GM19372 (cell line): Measurements from ENCODE around the gene SMOC1.

Source experiments
- ATAC-seq: cut with Tn5 transposase; IDR thresholded peaks from one replicate; pipeline ENCODE4 v1.9.1; 2021; ENCODE audit warnings: mild to moderate bottlenecking, low read depth, moderate library complexity; ENCODE audit not compliant: unreplicated experiment

SMOC1 gene

DNA sequence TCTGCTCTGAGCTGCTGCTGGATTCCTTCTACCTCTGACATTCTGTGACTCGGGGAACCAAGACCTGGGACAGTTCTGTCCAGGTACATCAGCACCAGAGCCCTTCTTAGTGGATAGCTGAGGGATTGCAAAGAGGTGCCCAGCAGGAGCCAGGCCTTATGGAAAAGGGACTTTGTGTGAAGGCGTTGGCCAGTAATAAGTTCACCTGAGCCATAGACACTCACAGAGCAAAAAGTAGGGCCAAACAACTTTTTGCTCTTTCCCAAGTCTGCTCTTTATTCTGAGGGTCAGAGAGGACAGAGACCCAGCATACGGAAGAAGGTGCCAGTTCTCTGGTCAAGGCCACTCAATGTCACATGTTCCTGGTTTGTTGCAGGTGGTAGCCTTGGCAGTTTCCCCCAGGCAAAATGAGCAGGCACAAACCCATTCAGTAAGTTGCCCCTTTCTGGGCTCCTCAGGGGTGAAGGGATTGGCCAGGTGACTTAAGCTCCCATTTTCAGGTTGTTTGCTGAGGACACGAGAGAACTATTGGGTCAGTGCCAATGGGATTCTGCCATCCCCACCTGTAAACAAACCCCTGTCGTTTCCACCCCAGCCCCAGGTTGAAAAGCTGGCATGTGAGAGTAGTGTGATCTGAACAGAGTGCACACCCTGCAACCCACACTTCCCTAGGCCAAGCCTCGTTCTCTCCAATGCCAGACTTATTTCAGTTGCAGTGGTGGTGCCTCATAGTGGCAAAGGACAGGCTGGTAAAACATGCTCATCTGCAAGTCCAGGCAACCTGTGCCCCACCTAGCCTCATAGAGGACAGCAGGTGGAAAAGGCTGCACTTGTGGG lies 150.3 kb downstream of the SMOC1 start:
- no peak for ATAC-seq

DNA sequence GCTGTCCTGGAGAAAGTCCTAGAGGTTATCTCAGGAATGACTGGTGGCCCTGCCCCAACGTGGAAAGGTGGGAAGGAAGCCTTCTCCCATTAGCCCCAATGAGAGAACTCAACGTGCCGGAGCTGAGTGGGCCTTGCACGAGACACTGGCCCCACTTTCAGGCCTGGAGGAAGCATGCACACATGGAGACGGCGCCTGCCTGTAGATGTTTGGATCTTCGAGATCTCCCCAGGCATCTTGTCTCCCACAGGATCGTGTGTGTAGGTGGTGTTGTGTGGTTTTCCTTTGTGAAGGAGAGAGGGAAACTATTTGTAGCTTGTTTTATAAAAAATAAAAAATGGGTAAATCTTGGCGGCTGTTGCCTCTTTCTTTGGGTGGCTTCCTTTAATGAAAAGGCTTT lies 152.8 kb downstream of the SMOC1 start:
- ATAC-seq: no peak

DNA sequence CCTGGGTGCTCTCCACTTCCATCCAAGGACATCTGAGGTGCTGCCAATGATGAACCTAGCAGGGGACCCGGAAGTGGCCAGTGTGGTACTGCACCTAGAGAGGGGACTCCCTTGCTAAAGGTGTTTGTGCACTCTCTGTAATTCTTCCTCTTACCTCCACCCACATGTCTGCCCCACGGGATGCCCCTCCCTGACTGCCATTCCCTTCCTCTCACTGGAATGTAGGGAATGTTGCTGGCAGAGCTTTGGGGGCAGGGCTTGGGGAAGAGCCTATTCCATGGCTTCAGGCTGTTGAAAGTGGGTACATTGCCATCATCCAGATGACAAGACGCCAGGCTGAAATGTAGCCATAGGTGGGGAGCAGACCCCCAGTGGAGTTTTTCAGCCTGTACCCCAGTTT lies 153.2 kb downstream of the SMOC1 start:
- ATAC-seq: no peak

DNA sequence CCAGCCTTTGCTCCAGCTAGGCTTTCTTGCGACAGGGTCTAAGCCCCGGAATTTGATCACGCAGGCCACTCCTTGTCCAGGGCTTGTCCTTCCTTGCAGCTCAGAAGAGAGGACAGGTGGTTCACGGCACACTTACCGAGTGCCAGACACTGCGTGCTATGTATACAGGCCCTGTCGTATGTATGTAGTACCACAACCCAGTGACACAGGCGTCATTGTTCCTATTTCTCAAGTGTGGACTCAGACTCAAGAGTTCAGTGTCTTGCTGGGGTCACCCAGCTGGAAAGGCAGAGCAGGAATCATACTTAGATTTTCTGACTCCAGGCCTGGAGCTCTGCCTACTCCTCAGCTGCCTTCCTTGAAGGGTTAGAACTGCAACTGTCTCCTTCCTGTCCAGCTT lies 153.9 kb downstream of the SMOC1 start:
- no peak for ATAC-seq

DNA sequence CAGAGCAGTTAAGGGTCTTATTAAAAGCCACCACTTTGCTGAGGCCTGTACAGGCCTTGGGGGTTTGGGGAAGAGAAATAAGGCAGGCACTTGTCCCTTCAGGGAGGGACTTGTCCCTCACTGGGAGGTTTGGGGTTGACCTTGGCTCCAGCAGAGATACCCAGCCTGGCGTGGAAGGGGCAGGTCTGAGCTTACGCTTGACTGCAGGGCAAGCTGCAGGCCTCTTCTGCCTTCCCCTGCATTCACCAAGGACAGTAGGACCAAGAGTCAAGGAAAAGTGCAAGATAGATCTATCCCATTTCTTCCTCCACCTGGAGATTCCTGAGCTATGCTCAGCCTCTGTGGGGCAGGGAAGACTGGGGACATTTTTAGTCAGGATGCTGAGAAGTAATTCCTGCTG lies 154.3 kb downstream of the SMOC1 start:
- ATAC-seq: no peak

DNA sequence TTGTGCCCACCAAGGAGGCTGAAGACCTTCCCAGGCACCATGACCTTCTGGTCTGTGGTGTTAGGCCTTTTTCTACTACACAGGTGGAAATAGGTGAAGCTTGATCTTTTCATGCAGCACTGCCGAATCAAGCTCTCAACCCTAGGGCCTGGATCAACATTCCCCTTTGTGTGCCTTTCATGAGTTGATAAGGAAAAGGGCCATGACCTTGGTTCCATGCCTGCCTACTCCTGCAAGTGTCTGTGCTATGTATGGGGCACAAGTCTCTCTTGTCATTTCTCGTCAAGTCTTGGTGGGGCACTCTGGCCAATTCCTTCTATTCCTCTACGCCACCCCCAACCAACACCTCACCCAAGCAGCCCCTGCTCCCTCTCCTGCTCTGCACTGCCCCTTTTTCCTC lies 155.0 kb downstream of the SMOC1 start:
- ATAC-seq: no peak

DNA sequence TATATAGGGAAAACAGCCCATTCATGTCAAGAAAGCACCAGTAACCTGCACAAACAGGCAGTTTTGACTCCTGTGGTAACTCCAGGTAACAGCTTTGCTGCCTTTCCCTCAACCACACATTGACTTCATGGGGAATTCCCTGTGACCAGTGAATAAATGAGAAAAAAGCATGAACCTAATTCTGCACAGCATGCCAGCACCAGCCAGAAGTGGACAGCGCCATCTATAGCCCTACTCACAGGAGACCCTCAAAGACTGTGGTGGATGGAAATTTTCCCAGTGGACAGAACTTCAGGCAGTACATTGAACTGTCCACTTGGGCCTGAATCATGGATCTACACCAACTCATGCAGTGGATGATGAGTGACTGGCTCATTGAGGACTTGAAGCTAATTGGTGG lies 157.4 kb downstream of the SMOC1 start:
- no peak for ATAC-seq

DNA sequence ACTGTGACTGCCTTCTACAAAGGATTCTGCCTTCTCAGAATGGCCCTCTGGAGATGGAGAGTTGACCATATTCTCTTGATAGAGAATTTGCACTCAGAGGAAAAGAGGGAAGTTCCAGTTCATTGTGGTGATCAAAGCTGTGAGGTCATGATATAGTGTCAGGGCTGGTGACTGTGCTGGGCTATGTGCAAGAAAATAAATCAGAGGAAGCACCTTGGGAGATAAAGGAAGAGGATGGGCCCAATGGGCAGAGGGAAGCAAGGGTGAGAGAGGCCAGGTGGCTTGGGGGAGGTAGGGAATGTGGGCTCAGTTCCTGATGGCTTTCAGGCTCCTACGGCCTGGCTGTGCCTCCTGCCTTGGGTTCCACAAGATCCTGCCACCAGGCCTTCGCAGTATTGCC lies 163.8 kb downstream of the SMOC1 start:
- ATAC-seq: no peak

DNA sequence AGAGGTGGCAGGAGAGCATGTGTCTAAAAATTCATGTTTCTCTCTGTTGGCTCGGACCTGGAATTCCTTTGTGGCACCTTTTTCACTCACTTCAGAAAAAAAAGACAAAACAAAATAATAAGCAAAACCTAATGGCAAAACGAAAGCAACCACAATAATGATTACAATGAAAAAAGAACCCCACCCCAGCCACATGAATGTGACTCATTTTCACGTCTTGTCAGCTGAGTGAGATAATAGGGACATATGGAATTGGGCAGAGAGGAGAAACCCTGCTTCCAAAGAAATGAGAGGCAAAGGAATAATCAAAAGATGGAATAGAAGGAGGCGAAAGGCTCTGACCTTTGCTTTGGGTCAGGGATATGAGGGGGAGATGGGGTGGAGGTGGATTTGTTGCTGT lies 166.1 kb downstream of the SMOC1 start:
- ATAC-seq: no peak

DNA sequence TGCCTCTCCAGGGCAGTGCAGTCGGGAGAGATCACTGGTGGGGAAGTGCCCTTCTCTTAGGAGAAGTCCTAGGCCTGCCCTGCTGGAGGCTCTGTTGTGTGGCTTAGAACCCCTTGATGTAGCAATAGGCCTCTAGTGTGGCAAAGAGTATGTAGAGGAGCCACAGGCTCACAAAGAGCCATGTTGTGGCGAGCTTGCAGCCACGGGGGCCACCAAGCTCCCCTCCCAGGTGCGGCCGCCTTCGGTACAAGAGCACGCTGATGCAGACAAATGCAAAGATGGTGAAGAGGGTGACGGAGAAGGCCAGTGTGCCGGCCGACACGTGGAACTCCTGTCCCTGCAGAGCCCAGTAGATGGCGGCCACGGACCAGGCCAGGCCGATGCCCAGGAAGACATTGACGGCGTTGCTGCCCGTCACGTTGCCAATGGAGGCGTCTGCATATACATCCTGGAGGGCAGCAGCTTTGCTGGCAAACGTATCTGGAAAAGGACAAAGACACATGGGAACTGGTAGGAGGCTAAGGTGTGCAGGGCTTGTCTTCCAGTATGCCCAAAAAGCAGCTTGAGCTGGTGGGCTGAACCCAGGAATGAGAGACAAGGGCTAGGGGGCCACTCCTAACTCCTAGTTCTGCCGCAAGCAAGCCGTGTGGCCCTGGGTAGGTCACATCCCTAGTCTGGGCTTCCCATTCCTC lies 166.8 kb downstream of the SMOC1 start:
- ATAC-seq: no peak

DNA sequence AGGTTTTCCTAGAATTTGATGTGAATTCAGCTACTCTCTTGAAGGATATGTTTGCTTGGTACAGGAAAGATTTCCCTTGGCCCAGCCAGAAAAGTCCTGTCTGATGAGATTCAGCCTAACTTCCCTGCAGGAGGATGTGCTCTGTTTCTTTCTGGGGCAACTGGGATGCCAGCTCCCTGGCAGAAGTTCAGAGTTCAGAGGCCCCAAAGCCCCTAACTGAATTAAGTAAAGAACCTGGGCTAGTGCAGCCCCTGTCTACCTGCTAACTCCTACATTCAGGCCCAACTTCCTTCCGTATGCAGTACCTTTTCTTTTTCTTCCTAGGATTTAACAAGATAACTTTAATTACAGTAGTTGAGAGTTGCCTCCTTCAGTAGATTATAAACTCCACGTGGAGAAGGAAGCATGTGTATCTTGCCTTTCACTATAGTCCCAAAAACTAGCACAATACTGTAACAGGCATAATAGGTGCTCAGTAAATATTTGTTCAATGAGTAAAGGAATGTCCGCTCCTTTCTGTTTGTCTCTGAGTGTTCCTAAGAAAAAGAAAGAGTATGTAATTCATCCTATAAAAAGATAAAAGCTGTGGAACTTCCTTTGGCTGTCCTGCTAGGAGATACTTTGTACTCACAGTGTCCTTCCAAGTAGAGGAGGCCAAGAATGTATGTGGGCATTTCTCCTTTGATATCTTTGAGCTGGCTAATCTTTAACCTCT lies 168.5 kb downstream of the SMOC1 start:
- no peak for ATAC-seq

DNA sequence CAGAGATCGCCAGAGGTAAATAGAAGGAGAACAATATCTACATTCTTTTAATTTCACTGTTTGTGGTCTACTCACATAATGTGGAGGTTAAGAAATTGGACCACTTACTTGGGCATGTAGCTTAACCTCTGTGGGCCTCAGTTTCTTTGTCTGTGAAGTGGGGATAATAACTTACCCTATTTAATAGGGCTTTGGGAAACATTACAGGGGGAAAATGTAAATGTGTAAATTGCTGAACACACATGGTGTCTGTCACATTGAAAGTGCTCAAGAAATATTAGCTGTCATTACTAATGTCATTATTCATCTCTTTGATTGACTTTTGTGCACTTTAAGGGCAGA lies 169.1 kb downstream of the SMOC1 start:
- no peak for ATAC-seq

DNA sequence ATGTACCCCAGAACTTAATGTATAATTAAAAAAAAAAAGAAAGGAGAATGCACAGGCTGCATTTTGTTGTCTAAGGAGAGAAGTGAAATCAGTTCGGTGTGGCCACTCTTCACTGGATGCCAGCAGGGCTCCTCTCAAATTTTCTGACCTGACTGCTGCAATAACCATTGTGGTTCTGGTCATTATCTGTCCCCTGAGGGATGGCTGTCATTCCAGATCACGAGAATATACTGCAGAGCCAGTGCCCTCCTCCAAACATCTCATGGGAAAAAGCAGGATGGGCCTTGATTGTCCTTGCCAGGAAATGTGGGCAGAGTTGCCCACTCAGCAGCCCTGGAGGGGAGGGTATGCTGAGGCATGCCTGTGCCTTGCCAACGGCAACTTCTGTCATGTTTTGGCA lies 170.4 kb downstream of the SMOC1 start:
- ATAC-seq: no peak

DNA sequence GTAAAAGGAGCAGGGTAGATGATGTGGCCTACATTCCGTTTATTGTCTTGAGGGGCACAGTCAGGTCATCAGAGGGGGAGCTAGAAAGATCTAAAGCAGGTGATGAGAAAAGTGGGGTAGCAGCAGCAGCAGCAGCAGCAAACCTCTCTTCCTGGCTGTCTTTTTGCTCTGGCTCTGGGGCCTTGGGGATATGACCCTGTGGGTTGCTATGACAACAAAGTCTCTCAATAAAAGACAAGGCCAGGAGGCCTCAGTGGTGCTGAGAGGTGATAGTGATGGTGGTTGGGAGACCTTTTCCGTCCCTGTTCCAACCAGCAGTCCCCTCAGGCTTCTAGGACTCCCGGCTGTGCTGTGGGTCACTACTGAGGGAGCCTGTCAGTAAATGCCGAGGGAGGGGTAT lies 170.9 kb downstream of the SMOC1 start:
- no peak for ATAC-seq

DNA sequence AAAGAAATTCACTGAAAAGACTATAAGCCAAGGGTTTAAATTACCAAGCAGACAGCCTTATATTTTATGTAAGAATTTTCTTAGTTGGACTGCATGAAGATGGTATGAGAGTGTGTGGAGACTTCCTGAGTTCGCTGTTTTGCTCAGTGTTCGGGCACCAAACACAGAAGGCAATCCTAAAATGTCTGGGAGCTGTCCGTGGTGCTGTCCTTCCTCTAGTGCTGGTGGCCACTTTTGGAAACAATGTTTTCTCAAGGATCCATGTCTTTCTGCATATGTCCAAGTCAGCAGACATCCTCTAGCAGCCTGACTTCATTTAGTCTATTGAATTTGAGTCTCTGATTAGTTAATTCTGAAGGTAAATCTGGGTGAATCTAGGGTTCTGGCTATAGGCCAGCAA lies 173.8 kb downstream of the SMOC1 start:
- no peak for ATAC-seq

DNA sequence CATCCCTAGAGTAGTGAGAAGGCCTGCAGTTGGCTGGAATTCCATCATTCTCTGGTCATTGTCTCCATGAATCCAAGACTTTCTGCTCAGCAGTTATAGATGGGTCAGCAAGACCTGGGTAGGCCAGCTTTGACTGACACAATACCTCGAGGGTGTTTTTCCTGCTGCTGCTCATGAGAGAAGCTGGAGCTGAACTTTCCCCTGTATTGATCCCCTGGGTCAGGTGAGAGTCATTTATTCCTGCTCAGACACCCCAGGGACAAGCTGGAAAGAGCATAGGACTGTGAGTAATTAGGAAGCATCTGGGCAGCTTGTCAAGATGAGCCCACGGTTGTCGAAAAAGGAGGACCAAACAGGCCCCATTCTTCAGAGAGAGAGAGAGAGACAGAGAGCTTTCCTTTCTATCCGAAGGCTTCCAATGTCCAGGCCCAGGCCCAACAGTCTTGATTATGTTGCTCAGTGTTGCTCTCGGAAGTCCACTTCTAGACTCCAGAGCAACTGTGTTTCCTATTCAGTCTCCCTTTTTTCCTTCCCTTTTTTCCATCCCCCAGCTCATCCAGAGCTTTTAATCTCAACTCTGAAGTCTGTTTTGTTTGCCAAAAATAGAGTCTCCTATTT lies 178.4 kb downstream of the SMOC1 start:
- no peak for ATAC-seq

DNA sequence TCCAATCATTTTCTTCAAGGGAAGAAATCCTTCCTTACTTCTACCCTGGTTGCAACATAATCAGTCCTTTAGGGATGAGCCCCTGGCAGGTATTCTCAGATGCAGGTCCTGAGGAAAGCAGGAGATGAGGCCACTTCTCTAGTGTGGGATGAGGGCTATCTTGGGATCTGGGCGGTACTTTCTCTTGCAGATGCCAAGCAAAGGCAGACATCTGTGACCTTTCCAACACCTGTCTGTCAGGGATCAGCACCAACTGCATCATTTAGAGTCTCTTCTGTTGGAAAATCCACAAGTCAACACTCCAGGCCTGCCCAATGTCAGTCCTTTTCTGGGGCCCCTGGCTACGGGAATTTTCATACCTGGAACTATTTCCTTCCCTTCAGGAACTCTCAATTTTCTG lies 180.3 kb downstream of the SMOC1 start:
- no peak for ATAC-seq

DNA sequence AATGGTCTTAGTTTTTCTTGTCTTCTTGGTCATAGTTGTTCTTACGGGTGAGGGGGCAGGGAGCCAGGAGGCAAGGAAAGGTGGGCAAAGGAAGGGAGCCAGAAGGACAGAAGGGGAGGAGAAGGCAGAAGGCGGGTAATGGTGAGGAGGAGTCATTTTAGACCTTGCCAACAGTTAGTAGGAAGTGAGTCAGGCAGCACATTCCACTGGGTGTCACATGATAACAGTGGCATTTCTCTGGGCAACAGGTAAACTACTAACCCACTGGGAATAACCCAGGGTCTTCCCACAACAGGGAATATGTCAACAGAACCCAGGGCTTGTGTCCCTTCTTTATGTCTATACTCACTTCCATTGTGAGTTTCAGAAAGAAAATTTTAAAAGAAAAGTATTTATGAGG lies 181.9 kb downstream of the SMOC1 start:
- no peak for ATAC-seq

DNA sequence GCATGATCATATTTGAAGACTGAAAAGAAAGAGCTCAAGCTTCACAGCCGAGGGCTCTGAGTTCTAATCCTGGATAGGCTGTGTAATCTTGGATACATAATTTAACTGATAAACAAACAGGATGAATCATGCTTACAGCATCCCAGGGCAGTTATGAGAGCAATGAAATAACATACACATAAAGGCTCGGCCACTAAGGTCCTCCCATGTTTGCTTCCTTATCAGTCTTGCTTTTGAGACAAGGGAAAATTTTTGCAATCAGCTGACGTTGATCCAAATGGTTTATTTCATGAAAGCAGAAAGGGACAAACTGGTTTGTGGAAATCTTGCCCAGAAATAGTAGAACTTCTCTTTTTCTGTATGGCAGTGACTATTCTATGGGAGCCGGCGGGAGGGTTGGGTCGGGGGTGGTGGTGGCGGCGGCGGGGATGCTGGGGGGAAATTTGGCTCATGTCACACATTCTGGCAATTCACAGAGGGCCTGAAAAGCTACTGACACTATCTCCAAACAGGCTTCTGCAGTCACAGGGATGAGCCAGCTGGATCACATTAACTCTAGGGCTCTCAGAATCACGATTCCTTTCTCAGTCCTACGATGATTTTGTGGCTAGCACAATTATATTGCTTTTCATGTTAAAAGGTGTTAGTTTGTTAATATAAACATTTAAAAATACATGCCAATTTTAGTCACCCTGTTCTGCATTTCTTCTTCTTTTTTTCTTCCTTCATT lies 185.1 kb downstream of the SMOC1 start:
- no peak for ATAC-seq

DNA sequence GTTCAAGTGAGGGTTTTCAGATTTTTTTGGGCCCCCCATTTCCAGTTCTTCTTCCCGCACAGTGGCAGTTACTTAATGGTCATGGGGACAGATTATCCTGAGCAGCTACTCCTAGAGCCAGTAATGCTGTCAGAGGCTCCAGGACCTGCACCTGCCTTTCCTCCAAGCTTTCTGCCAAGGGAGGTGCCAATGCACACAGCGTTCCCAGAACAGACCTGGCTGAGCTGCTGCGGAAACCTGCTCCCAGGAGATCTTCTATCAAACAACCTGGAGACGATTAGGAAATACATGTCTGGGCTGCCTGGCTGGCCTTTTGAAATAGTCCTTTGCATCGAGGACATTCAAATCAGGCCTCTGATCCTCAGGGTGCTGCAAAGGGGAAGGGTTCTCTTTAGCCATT lies 188.6 kb downstream of the SMOC1 start:
- no peak for ATAC-seq

DNA sequence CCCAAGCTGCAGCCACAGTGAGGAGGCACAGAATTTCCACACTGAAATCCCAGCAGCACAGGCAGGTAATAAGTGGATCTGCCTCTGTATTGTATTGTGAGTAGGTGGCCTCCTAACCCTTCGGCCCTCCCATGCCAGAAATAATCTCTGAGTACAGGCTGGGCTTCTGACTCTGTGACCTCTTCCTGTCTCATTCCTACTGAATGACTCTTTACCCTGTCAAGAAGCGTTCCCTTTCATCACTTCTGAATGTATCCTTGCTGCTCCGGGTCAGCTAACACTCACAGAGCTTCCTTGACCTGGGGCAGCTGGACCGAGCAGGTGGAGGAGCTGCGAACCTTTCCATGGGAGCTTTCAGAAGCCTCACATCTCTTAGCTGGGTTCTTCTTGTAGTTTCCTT lies 190.0 kb downstream of the SMOC1 start:
- ATAC-seq: no peak
